ENCODE results near the gene PRICKLE2.

DNA sequence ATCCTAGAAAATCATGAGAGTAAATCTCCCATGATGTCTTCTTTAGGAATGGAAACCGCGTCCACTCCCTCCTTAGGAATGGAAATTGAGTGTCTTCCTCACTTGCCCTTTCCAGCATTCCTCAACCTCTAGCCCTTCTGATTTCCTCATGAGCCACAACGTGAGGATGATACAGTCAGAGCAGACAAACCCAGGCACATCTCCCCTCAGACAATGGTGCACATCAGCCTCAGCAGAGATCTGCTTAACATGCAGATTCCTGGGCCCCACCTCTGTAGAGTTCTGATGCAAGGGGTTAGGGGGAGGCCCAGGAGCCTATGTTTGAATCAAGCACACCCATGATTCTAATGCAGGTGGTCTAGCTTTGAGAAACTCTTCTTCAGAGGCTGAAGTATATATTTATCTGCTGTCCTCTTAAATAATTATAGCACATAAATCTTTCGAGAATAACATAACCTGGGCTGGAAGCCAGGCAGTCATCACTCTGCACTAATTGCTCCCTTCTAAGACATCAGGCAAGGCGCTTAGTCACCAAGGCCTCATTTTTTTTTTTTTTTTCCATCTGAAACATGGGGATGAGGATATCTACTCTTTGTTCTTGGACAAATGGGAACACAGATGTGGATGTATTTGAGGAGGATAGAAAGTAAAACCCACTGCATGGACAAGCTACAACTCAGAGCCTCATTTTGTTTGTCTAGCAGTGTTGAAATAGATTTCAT, 81.7 kb downstream of the PRICKLE2 start:
- TF ChIP-seq, protein P1, sequence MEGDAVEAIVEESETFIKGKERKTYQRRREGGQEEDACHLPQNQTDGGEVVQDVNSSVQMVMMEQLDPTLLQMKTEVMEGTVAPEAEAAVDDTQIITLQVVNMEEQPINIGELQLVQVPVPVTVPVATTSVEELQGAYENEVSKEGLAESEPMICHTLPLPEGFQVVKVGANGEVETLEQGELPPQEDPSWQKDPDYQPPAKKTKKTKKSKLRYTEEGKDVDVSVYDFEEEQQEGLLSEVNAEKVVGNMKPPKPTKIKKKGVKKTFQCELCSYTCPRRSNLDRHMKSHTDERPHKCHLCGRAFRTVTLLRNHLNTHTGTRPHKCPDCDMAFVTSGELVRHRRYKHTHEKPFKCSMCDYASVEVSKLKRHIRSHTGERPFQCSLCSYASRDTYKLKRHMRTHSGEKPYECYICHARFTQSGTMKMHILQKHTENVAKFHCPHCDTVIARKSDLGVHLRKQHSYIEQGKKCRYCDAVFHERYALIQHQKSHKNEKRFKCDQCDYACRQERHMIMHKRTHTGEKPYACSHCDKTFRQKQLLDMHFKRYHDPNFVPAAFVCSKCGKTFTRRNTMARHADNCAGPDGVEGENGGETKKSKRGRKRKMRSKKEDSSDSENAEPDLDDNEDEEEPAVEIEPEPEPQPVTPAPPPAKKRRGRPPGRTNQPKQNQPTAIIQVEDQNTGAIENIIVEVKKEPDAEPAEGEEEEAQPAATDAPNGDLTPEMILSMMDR (IDR thresholded peaks at IDR 0.05): no peak
- TF ChIP-seq SIN3A (IDR thresholded peaks at IDR 0.05; ENCODE audit: borderline replicate concordance, insufficient read depth, low read depth, low read length) (no peak), POLR2AphosphoS5 (IDR thresholded peaks at IDR 0.05; ENCODE audit: low read depth, low read length) (no peak), TCF7L2 (IDR thresholded peaks at IDR 0.05; ENCODE audit: low read depth, low read length) (no peak)
- TF ChIP-seq, protein P2, sequence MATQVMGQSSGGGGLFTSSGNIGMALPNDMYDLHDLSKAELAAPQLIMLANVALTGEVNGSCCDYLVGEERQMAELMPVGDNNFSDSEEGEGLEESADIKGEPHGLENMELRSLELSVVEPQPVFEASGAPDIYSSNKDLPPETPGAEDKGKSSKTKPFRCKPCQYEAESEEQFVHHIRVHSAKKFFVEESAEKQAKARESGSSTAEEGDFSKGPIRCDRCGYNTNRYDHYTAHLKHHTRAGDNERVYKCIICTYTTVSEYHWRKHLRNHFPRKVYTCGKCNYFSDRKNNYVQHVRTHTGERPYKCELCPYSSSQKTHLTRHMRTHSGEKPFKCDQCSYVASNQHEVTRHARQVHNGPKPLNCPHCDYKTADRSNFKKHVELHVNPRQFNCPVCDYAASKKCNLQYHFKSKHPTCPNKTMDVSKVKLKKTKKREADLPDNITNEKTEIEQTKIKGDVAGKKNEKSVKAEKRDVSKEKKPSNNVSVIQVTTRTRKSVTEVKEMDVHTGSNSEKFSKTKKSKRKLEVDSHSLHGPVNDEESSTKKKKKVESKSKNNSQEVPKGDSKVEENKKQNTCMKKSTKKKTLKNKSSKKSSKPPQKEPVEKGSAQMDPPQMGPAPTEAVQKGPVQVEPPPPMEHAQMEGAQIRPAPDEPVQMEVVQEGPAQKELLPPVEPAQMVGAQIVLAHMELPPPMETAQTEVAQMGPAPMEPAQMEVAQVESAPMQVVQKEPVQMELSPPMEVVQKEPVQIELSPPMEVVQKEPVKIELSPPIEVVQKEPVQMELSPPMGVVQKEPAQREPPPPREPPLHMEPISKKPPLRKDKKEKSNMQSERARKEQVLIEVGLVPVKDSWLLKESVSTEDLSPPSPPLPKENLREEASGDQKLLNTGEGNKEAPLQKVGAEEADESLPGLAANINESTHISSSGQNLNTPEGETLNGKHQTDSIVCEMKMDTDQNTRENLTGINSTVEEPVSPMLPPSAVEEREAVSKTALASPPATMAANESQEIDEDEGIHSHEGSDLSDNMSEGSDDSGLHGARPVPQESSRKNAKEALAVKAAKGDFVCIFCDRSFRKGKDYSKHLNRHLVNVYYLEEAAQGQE (IDR thresholded peaks at IDR 0.05; ENCODE audit: insufficient read depth in 1 of 2, low read depth in 2 of 2, low read length in 1 of 2): no peak
